Measurements from ENCODE around the gene PSAT1.

GRCh38 chr9:78351816-78352215 lies 54.9 kb downstream of the PSAT1 start:
- TF ChIP-seq CTCF (IDR thresholded peaks at IDR 0.05; ENCODE audit: insufficient read depth, low read length, poor library complexity, severe bottlenecking), result no peak
- no peak for TF ChIP-seq EZH2phosphoT487 (conservative IDR thresholded peaks at IDR 0.05; ENCODE audit: low read length)
